Smooth muscle cell (in vitro differentiated cells): Measurements from ENCODE around the gene STOM. TPM values are rescaled to one million over a fixed set of nuclear protein-coding genes. Genes with fewer than 3 reads are reported as not detected.
"Not testable (repeated sequence)": the region's sequence is repeated elsewhere in the genome, so short reads cannot be mapped to it uniquely, and the experiment has no call there.

Experiments used
- DNase-seq: peaks from one replicate; lab custom pipeline; 2025; ENCODE audit not compliant: unreplicated experiment; lab: John Stamatoyannopoulos, UW
- H2AFZ ChIP-seq: fragments of 200-600 bp; sonication (generic); 2 replicates; pipeline ENCODE4 v1.6.0; 2016; ENCODE audit warnings: antibody characterized with exemption, low read depth, mild to moderate bottlenecking
- H3F3A ChIP-seq: fragments of 200-600 bp; sonication (generic); 2 replicates; pipeline ENCODE4 v1.6.0; 2017; ENCODE audit warnings: antibody characterized with exemption, low read depth
- H3K27ac ChIP-seq: fragments of 200-600 bp; sonication (generic); 2 replicates; pipeline ENCODE4 v1.5.1; 2016; ENCODE audit warnings: low read depth, mild to moderate bottlenecking
- H3K27me3 ChIP-seq: fragments of 200-600 bp; sonication (generic); 2 replicates; pipeline ENCODE4 v1.6.1; 2016; ENCODE audit warnings: low read depth, mild to moderate bottlenecking
- H3K36me3 ChIP-seq: fragments of 200-600 bp; sonication (generic); 2 replicates; pipeline ENCODE4 v1.5.1; 2016; ENCODE audit warnings: low read depth
- H3K4me1 ChIP-seq: fragments of 200-600 bp; sonication (generic); 2 replicates; pipeline ENCODE4 v1.5.1; 2016; ENCODE audit warnings: low read depth
- H3K4me2 ChIP-seq: fragments of 200-600 bp; sonication (generic); 2 replicates; pipeline ENCODE4 v1.6.0; 2016; ENCODE audit warnings: mild to moderate bottlenecking
- H3K4me3 ChIP-seq: fragments of 200-600 bp; sonication (generic); 2 replicates; pipeline ENCODE4 v1.5.1; 2016; ENCODE audit warnings: mild to moderate bottlenecking
- H3K79me2 ChIP-seq: fragments of 200-600 bp; sonication (generic); 2 replicates; pipeline ENCODE4 v1.6.0; 2016; ENCODE audit warnings: low read depth, mild to moderate bottlenecking
- H3K9ac ChIP-seq: fragments of 200-600 bp; sonication (generic); 2 replicates; pipeline ENCODE4 v1.6.0; 2016; ENCODE audit warnings: low read depth
- H3K9me3 ChIP-seq: fragments of 200-600 bp; sonication (generic); replicated peaks from 2 replicates; pipeline ENCODE4 v1.5.1; 2016; ENCODE audit warnings: low read depth
- H4K20me1 ChIP-seq: fragments of 200-600 bp; sonication (generic); 2 replicates; pipeline ENCODE4 v1.6.0; 2016; ENCODE audit warnings: low read depth
- WGBS: methylation state at CpG from one replicate; pipeline ENCODE4 v1.1.7; 2016; ENCODE audit warnings: low lambda C conversion rate; 5-methylcytosine and 5-hydroxymethylcytosine counted together
- polyA plus RNA-seq: library from polyadenylated mRNA; unstranded; fragments of >200 nt; fragmentation: Nextera tagmentation; extraction: Ambion mirVana; gene quantifications from 2 replicates; pipeline ENCODE4 v1.2.1, GENCODE V29; 2016
- total RNA-seq: library from RNA; depleted of rRNA; stranded (reverse); fragments of >200 nt; gene quantifications from 2 replicates; pipeline ENCODE4 v1.2.3, GENCODE V29; 2014
- TF ChIP-seq, protein P1 (sequence below): fragments of 200-600 bp; sonication (generic); IDR thresholded peaks from 2 replicates; pipeline ENCODE4 v1.5.1; 2017; ENCODE audit warnings: borderline replicate concordance, mild to moderate bottlenecking, antibody characterized with exemption; ENCODE audit not compliant: insufficient read depth, poor library complexity, severe bottlenecking

STOM gene
- total and polyA plus RNA-seq, 2 experiments from 2014 or later, result 105 to 187 TPM

DNA sequence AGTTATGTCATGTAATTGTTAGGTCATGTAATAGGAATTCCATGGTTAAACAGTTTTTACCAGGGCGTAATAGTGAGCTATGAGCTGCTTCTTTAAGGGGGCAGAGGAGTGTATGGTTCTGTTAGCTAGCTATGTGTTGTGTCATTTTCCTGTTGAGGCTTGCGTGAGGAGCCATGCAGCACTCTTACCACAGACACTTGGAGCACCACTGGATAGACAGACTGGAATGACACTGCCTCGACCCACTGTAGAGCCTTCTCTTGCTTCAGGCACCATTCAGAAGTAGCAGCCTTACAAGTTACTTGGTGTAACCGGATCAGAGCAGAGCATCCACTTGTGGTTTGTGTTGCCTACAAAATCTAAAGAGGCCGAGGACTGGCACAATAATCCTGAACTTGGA, 28.3 kb upstream of the STOM start:
- Histone ChIP-seq H4K20me1 (no peaks in the 10 kb centered on the region), H3K27ac (peak overlapping the region; percentile 89), H3K4me2 (no peak overlapping the region), H3K27me3 (no peaks in the 10 kb centered on the region), H3K36me3 (no peaks in the 10 kb centered on the region), H2AFZ (no peak overlapping the region), H3K4me3 (no peak overlapping the region), H3K9me3 (no peaks in the 10 kb centered on the region), H3F3A (peaks cover 7% of the 10 kb centered on the region), H3K79me2 (no peaks in the 10 kb centered on the region), H3K9ac (peak overlapping the region; percentile 73), H3K4me1 (peaks cover 5% of the 10 kb centered on the region)
- TF ChIP-seq, protein P1, sequence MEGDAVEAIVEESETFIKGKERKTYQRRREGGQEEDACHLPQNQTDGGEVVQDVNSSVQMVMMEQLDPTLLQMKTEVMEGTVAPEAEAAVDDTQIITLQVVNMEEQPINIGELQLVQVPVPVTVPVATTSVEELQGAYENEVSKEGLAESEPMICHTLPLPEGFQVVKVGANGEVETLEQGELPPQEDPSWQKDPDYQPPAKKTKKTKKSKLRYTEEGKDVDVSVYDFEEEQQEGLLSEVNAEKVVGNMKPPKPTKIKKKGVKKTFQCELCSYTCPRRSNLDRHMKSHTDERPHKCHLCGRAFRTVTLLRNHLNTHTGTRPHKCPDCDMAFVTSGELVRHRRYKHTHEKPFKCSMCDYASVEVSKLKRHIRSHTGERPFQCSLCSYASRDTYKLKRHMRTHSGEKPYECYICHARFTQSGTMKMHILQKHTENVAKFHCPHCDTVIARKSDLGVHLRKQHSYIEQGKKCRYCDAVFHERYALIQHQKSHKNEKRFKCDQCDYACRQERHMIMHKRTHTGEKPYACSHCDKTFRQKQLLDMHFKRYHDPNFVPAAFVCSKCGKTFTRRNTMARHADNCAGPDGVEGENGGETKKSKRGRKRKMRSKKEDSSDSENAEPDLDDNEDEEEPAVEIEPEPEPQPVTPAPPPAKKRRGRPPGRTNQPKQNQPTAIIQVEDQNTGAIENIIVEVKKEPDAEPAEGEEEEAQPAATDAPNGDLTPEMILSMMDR, result no peak
- 23% methylated on average over 5 of the region's 5 CpGs for WGBS
- DNase-seq, result no peak

DNA sequence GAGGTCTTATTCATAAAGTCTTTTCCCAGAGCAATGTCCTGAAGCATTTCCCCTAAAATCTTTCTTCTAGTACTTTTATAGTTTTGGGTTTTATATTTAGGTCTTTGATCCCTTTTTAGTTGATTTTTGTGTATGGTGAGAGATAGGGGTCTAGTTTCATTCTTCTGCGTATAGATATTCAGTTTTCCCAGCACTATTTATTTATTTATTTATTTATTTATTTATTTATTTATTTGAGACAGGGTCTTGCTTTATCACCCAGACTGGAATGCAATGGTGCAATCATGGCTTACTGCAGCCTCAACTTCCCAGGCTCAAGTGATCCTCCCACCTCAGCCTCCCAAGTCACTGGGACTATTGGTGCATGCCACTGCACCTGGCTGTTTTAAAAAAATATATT, 27.2 kb upstream of the STOM start:
- H4K20me1 ChIP-seq, H3K79me2 ChIP-seq, H2AFZ ChIP-seq, H3K36me3 ChIP-seq, H3F3A ChIP-seq, H3K4me2 ChIP-seq, H3K27me3 ChIP-seq, H3K4me3 ChIP-seq, H3K4me1 ChIP-seq, H3K9ac ChIP-seq, H3K9me3 ChIP-seq, H3K27ac ChIP-seq, DNase-seq: not testable (repeated sequence)
- WGBS, result 41% methylated on average over 1 of the region's 1 CpG

- Histone ChIP-seq H3K36me3 (no peaks in the 10 kb centered on the region), H3K79me2 (no peaks in the 10 kb centered on the region), H3K4me1 (peaks cover 5% of the 10 kb centered on the region), H3F3A (peaks cover 7% of the 10 kb centered on the region), H3K27me3 (no peaks in the 10 kb centered on the region), H3K27ac (no peak overlapping the region), H3K9ac (no peak overlapping the region), H2AFZ (no peak overlapping the region), H4K20me1 (no peaks in the 10 kb centered on the region), H3K4me2 (no peak overlapping the region), H3K4me3 (no peak overlapping the region), H3K9me3 (no peaks in the 10 kb centered on the region)
- TF ChIP-seq, protein P1, result no peak
- DNase-seq, result no peak
Observed at GRCh38 chr9:121395558-121395957, 25.5 kb upstream of the STOM start.

- H3K79me2 ChIP-seq, result no peaks in the 10 kb centered on the region
- no peak for DNase-seq
- H3F3A ChIP-seq, result peaks cover 7% of the 10 kb centered on the region
- no peaks in the 10 kb centered on the region for H3K36me3 ChIP-seq
- no peak overlapping the region for H3K4me2 ChIP-seq
- no peaks in the 10 kb centered on the region for H3K9me3 ChIP-seq
- peaks cover 5% of the 10 kb centered on the region for H3K4me1 ChIP-seq
- H2AFZ ChIP-seq, result no peak overlapping the region
- TF ChIP-seq, protein P1, result no peak
- 98% methylated on average over 3 of the region's 3 CpGs for WGBS
- H3K27me3 ChIP-seq, result no peaks in the 10 kb centered on the region
- no peak overlapping the region for H3K4me3 ChIP-seq
- no peak overlapping the region for H3K9ac ChIP-seq
- no peak overlapping the region for H3K27ac ChIP-seq
- H4K20me1 ChIP-seq, result no peaks in the 10 kb centered on the region
Observed at GRCh38 chr9:121394292-121394691, 24.2 kb upstream of the STOM start.
